Uterus (tissue), 2 donors: Measurements from ENCODE around the gene ZRSR2.

Experiments used
- CTCF ChIP-seq, 4 experiments: fragments of 200-600 bp in 2 of 4; fragments of 450-650 bp in 2 of 4; sonication (generic) in 2 of 4; IDR thresholded peaks; one replicate each; pipeline ENCODE4 v1.5.1; 2016 to 2019; ENCODE audit warnings: antibody characterized with exemption in 4 of 4, mild to moderate bottlenecking in 2 of 4, moderate library complexity in 1 of 4
- POLR2A ChIP-seq, 2 donors: fragments of 450-650 bp; IDR thresholded peaks; one replicate each; pipeline ENCODE4 v1.6.1; 2016; ENCODE audit warnings: antibody characterized with exemption in 2 of 2, mild to moderate bottlenecking in 1 of 2, moderate library complexity in 1 of 2

- TF ChIP-seq CTCF (IDR thresholded peaks at IDR 0.05) = no peak
- TF ChIP-seq POLR2A (IDR thresholded peaks at IDR 0.05) = no peak
These were observed 43.8 kb downstream of the ZRSR2 start for GRCh38 chrX:15834053-15834452.
